ENCODE measurements around the gene SMIM41. TPM values are rescaled to one million over a fixed set of nuclear protein-coding genes. Genes with fewer than 3 reads are reported as not detected.

The SMIM41 gene
- total RNA-seq, 1 experiment from 2014 or later, result not detected

GRCh38 chr12:52073531-52074381, 5.7 kb upstream of the SMIM41 start:
- CTCF ChIA-PET, result interaction anchor here (0.7 kb wide), 1 partner anchor 50 kb away, joined by 3 read pairs; no protein-coding TSS in a partner anchor
- Mint-ChIP-seq H3K4me1 (ENCODE audit: low read depth, unreplicated experiment) (peaks cover 30% of the 10 kb centered on the region), H3K27ac (ENCODE audit: unreplicated experiment) (peak overlapping the region; percentile 48), H3K9me3 (ENCODE audit: unreplicated experiment) (no peaks in the 10 kb centered on the region), H3K4me3 (ENCODE audit: unreplicated experiment) (peak overlapping the region; percentile 26), H3K36me3 (ENCODE audit: insufficient read depth, unreplicated experiment) (peaks cover 80% of the 10 kb centered on the region), H3K27me3 (ENCODE audit: insufficient read depth, unreplicated experiment) (no peaks in the 10 kb centered on the region)
- no peaks in the 10 kb centered on the region for H3K27me3 ChIP-seq (replicated peaks; ENCODE audit: control insufficient read depth, insufficient read depth, low read length)
- peak in 1 of 2 experiments; percentile 32 for DNase-seq
- H3K9me3 ChIP-seq, result no peaks in the 10 kb centered on the region
- intact Hi-C loops (cut with micrococcal nuclease; ENCODE audit: unreplicated experiment), result no loop called here
- H3K4me3 ChIP-seq (ENCODE audit: low read depth, low read length), result no peak overlapping the region
- no TSS peak for BruUV-seq (replicated peaks)
- TF ChIP-seq CTCF (IDR thresholded peaks at IDR 0.05; ENCODE audit: insufficient read depth in 1 of 2, low read depth in 1 of 2, low read length in 1 of 2, severe bottlenecking in 1 of 2, unreplicated experiment in 1 of 2), result no peak
- POLR2A ChIA-PET, result interaction anchor here (0.6 kb wide), 1 partner anchor 18 kb away, joined by 3 read pairs; no protein-coding TSS in a partner anchor
- peaks cover 12% of the 10 kb centered on the region for H3K4me1 ChIP-seq
- H3K36me3 ChIP-seq (ENCODE audit: control insufficient read depth, insufficient read depth, low read length), result peaks cover 5% of the 10 kb centered on the region; the same call in 1 of the 2 replicates

- ChIA-PET POLR2A (no interaction called here), CTCF (no interaction called here)
- Histone ChIP-seq H3K36me3 (ENCODE audit: control insufficient read depth, insufficient read depth, low read length) (peaks cover 5% of the 10 kb centered on the region; the same call in 1 of the 2 replicates), H3K27me3 (replicated peaks; ENCODE audit: control insufficient read depth, insufficient read depth, low read length) (no peaks in the 10 kb centered on the region), H3K9me3 (no peaks in the 10 kb centered on the region), H3K4me3 (ENCODE audit: low read depth, low read length) (no peak overlapping the region), H3K4me1 (peaks cover 12% of the 10 kb centered on the region)
- intact Hi-C loops (cut with micrococcal nuclease; ENCODE audit: unreplicated experiment), result no loop called here
- peaks cover 30% of the 10 kb centered on the region for H3K4me1 Mint-ChIP-seq (ENCODE audit: low read depth, unreplicated experiment)
- no peak overlapping the region for H3K4me3 Mint-ChIP-seq (ENCODE audit: unreplicated experiment)
- BruUV-seq (replicated peaks), result no TSS peak
- DNase-seq, result no peak
- no peak for TF ChIP-seq CTCF (IDR thresholded peaks at IDR 0.05; ENCODE audit: insufficient read depth in 1 of 2, low read depth in 1 of 2, low read length in 1 of 2, severe bottlenecking in 1 of 2, unreplicated experiment in 1 of 2)
- H3K9me3 Mint-ChIP-seq (ENCODE audit: unreplicated experiment), result no peaks in the 10 kb centered on the region
- H3K36me3 Mint-ChIP-seq (ENCODE audit: insufficient read depth, unreplicated experiment), result peaks cover 70% of the 10 kb centered on the region
- H3K27ac Mint-ChIP-seq (ENCODE audit: unreplicated experiment), result no peak overlapping the region
- no peaks in the 10 kb centered on the region for H3K27me3 Mint-ChIP-seq (ENCODE audit: insufficient read depth, unreplicated experiment)
Measured at GRCh38 chr12:52074971-52075724, 4.4 kb upstream of the SMIM41 start.

GRCh38 chr12:52076811-52077210, 2.7 kb upstream of the SMIM41 start:
- ChIA-PET CTCF (interaction anchor here (0.5 kb wide), 1 partner anchor 47 kb away, joined by 3 read pairs; no protein-coding TSS in a partner anchor), POLR2A (no interaction called here)
- Histone ChIP-seq H3K4me1 (0 out of 2 replicates have a peak, but pooled peaks cover 3% of the 10 kb centered on the region), H3K4me3 (ENCODE audit: low read depth, low read length) (no peak overlapping the region), H3K9me3 (no peaks in the 10 kb centered on the region), H3K27me3 (replicated peaks; ENCODE audit: control insufficient read depth, insufficient read depth, low read length) (no peaks in the 10 kb centered on the region), H3K36me3 (ENCODE audit: control insufficient read depth, insufficient read depth, low read length) (peaks cover 5% of the 10 kb centered on the region; the same call in 1 of the 2 replicates)
- Mint-ChIP-seq H3K9me3 (ENCODE audit: unreplicated experiment) (no peaks in the 10 kb centered on the region), H3K4me3 (ENCODE audit: unreplicated experiment) (no peak overlapping the region), H3K27ac (ENCODE audit: unreplicated experiment) (no peak overlapping the region), H3K27me3 (ENCODE audit: insufficient read depth, unreplicated experiment) (no peaks in the 10 kb centered on the region), H3K36me3 (ENCODE audit: insufficient read depth, unreplicated experiment) (peaks cover 58% of the 10 kb centered on the region), H3K4me1 (ENCODE audit: low read depth, unreplicated experiment) (peaks cover 16% of the 10 kb centered on the region)
- intact Hi-C loops (cut with micrococcal nuclease; ENCODE audit: unreplicated experiment), result no loop called here
- no TSS peak for BruUV-seq (replicated peaks)
- DNase-seq, result no peak
- TF ChIP-seq CTCF (IDR thresholded peaks at IDR 0.05; ENCODE audit: insufficient read depth in 1 of 2, low read depth in 1 of 2, low read length in 1 of 2, severe bottlenecking in 1 of 2, unreplicated experiment in 1 of 2), result no peak
